Midbrain (tissue), 1 donor: Measurements from ENCODE around the gene PDE10A.
A peak's percentile ranks its signal among the peaks of the same experiment; 100 is the strongest.
"Not testable (repeated sequence)": the region's sequence is repeated elsewhere in the genome, so short reads cannot be mapped to it uniquely, and the experiment has no call there.

Experiments used
- DNase-seq: peaks from one replicate; lab custom pipeline; 2025; lab: John Stamatoyannopoulos, UW

Gene PDE10A

GRCh38 chr6:165586706-165587105 is 76.3 kb downstream of the PDE10A start:
- DNase-seq = no peak

GRCh38 chr6:165585060-165585459 is 78.0 kb downstream of the PDE10A start:
- DNase-seq = no peak

GRCh38 chr6:165584541-165584940 is 78.5 kb downstream of the PDE10A start:
- DNase-seq = no peak

GRCh38 chr6:165581678-165582077 is 81.4 kb downstream of the PDE10A start:
- DNase-seq = peak; percentile 34

- DNase-seq = no peak
Measured at GRCh38 chr6:165580136-165580535, 82.9 kb downstream of the PDE10A start.

- no peak for DNase-seq
Measured at GRCh38 chr6:165579151-165579550, 83.9 kb downstream of the PDE10A start.

GRCh38 chr6:165577556-165577955 is 85.5 kb downstream of the PDE10A start:
- DNase-seq = no peak

GRCh38 chr6:165575158-165575549 is 87.9 kb downstream of the PDE10A start:
- no peak for DNase-seq

GRCh38 chr6:165574220-165575157 is 88.6 kb downstream of the PDE10A start:
- DNase-seq = no peak

- peak; percentile 31 for DNase-seq
Measured at GRCh38 chr6:165573671-165574070, 89.4 kb downstream of the PDE10A start.

GRCh38 chr6:165571721-165572132 is 91.3 kb downstream of the PDE10A start:
- DNase-seq = no peak

GRCh38 chr6:165571068-165571682 is 91.9 kb downstream of the PDE10A start:
- DNase-seq = no peak

- DNase-seq = no peak
Measured at GRCh38 chr6:165568326-165568725, 94.7 kb downstream of the PDE10A start.

- no peak for DNase-seq
Measured at GRCh38 chr6:165566088-165566828, 96.8 kb downstream of the PDE10A start.

- DNase-seq = peak; percentile 18
Measured at GRCh38 chr6:165562421-165563090, 100.5 kb downstream of the PDE10A start.

GRCh38 chr6:165559632-165560031 is 103.4 kb downstream of the PDE10A start:
- no peak for DNase-seq

- DNase-seq = not testable (repeated sequence)
Measured at GRCh38 chr6:165558097-165558496, 104.9 kb downstream of the PDE10A start.

GRCh38 chr6:165557674-165558073 is 105.4 kb downstream of the PDE10A start:
- DNase-seq = no peak

GRCh38 chr6:165556116-165556843 is 106.8 kb downstream of the PDE10A start:
- no peak for DNase-seq

- DNase-seq = not testable (repeated sequence)
Measured at GRCh38 chr6:165554644-165555043, 108.4 kb downstream of the PDE10A start.

- no peak for DNase-seq
Measured at GRCh38 chr6:165552248-165552736, 110.7 kb downstream of the PDE10A start.
